ENCODE data around the gene PRKCD.
"Not testable (repeated sequence)": the region's sequence is repeated elsewhere in the genome, so short reads cannot be mapped to it uniquely, and the experiment has no call there.

The PRKCD gene

DNA sequence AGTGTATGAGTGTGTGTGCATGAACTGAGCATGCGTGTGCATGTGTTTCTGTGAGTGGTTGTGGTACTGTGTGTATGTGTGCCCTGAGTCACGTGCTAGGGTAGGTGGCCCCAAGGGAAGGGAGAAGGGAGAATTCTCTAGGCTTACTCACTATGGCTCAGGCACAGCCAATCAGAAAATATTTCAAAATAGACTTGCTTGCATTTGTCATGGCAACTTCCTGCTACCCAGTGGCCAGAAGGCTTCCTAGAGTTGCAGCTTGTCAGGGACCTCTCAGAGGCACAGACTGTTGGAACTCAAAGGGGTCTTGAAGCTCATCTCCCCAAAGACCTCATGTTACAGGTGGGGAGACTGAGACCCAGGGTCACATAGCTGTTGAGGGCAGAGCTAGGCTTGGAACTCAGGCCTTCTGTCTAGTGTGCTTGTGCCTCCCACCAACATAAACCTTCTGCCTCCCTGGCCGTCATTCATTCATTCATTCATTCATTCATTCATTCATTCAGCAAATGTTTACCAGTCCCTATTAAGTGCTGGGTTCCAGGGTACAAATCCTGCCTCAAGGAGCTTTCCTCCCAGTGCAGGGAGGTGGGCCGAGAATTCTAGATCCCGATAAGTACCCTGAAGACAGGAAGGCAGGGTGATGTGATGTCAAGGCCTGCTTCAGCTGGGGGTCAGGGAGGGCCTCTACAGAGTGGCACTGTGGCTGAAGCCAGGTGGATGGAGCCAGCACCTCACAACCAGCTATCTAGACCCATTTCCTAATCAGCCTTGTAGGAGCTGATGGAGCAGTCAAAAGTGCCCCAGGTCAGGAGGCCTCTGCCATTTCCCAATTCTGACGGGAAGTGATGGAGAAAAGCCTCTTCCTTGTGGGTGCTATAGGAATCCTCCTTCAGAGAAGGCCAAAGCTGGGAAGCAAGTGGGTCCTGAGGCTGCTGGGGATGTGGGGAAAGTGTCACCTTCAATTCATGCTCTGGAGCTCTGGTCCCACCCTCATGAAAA lies 19.9 kb upstream of the PRKCD start:
- no peak for DNase-seq

DNA sequence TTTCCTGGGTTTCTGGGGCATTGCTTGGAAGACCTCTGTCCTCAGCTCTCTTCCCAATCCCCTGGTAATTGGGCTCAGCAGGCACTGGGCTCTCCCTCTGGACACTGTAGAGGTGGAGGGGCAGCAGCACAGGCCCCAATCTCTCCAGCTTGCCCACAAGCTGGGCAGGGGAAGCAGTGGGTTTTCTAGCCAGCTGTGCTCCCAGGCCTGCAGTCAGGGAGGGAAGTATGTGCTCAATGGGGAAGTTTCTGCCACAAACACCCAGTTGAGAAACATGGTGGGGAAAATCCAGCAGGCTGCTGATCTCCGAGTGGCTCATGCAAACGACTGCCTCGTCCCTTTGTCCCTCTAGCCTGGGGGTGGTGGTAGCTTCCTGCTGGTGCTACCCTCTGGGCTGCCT lies 18.0 kb upstream of the PRKCD start:
- DNase-seq = no peak

DNA sequence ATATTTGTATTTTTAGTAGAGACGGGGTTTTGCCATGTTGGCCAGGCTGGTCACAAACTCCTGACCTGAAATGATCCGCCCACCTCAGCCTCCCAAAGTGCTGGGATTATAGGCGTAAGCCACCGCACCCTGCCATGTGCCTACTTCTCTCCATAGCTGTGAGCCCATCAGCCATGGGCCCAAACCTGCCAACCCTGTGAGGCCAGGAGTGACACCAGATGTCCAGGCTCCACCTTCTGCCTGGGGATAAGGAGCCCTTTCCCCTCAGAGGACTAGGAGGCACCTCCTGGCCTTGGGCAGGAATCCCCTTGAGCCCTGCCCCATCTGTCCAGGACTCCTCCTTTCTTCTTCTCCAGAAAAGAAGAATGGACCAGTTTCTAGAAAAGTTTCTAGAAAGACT lies 16.6 kb upstream of the PRKCD start:
- no peak for DNase-seq

DNA sequence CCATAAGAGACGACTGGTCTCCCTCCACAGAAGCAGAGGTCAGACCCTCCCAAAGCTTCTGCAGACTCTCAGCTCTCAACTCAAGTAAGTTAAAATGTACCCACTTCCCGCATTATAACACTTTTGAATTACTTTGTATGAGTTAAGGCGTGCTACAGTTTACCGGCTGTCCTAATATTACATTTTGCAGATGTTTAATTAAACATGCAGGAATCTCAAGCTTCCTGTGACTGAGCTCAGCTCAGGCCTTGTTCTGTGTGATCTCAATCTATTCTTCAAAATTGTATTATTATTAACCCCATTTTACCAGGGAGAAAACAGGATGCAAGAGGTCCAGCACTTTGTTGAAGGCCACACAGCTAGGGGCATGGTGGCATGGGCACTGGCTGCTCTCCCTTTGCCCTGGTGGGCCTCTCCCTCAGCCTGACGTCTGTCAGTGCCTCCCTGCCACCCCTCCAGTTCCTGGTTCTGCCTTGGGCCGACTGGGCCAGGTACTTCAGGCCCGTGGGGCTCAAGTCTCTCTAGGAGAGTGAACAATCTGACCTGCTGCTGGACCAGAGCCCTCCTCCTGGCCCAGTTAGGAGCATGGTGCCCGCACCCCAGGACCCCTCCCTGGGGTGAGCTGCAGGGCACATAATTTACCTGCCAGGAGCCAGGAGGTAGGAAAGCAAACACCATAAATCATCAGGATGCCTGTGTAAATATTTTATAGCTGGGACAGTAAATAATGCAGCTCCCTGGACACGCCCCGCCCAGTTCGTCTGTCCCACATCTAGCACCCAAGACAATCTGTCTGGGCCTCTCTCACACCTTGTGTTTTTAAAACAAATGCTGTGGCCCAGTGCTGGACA lies 15.9 kb upstream of the PRKCD start:
- no peak for DNase-seq

DNA sequence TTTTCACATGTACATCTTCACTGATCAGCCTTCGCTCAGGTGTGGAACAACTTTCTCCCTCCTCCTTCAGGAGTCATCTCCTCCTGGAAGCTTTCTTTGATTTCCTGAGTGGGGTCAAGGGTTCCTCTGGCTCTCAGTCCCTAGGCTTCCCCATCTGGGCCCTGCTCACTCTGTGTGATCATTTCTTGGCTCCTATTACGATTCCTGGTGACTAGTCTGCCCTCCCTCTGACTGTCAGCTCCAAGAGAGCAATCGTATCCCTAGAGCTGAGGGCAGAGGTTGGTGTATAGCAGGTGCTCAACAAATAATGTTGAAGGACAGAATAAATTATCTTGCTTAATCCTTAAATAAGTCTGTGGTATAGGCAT lies 15.3 kb upstream of the PRKCD start:
- no peak for DNase-seq

DNA sequence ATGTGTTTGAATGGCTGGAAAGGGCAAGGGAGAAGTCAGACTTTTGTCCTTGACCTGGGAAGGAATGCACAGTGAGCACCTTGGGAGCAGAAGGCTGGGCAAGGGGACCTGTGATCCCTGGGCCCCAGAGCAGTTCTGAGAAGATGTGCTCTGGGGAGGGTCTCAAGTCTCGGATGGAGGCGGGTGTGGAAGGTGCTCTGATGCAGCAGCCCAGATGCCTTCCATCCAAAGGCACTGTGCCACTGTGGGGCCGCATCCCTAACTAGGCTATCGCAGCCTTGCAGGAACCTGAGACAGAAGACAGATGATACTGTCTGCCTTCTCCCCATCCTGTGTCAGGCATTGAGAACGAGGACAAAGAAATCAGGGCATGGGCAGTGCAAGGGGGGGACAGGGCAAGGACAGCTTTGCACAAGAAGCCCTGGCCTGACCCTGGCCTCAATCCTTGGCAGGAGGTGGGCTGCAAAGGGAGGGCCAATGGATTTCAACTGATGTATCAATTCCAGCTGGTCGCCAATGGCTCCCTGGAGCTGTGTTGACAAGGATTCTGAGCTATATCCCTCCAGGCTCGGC lies 14.6 kb upstream of the PRKCD start:
- no peak for DNase-seq

DNA sequence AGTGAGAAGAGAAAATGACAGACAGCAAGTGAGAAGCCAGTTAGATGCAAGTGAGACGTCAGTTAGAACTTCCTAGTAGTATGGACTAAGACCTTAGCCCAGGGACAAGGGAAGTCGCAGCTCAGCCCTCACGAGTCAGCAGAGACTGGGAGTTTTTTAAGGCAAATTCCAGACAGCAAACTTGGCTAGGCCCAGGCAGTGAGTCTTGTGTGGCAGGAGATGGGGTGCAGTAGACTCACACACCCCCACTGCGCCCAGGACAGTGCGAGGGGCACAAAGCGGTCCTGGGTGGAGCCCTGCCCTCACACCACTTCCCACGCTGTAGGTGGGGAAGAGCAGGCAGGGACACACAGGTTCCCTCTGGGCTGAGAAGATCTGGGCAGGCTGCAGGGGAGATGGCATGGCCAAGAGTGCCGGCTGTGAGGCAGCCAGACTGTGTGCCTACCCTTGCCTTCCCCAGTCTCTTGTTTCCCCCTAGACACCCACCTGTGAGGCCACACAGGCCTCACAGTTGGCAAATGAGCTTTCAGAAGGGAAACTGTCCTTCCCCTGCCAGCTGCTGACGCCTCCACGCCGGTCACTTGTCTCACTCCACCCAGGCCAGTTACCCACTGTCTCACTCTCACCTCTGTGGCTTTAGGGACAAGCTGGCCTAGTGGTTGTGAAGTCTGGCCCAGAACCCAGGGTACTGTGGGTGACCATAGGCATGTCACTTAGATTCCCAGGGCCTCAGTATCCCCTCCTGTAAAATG lies 13.7 kb upstream of the PRKCD start:
- DNase-seq = no peak

DNA sequence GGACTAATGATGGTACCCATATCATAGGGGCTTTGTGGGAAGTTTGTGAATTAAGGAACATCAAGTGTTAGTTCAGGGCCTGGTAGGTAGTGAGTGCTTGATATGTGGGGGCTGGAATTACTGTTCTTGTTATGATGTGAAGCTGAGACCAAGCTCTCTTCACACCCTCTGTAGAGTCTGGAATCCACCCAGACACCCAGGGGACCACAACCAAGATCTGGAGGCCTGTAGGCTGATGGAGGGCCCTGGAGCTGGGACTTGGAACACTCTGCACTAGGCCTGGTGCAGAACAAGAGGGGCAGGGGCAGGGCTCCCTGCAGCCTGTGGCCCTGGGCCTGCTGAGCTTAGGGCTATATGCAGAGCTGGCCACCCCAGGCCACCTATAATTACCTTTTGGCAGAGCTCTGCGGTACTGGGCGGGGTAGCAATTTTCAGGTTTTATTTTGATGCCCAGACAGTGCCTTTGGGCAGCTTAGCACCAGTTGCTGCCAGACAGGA lies 13.1 kb upstream of the PRKCD start:
- DNase-seq = no peak

DNA sequence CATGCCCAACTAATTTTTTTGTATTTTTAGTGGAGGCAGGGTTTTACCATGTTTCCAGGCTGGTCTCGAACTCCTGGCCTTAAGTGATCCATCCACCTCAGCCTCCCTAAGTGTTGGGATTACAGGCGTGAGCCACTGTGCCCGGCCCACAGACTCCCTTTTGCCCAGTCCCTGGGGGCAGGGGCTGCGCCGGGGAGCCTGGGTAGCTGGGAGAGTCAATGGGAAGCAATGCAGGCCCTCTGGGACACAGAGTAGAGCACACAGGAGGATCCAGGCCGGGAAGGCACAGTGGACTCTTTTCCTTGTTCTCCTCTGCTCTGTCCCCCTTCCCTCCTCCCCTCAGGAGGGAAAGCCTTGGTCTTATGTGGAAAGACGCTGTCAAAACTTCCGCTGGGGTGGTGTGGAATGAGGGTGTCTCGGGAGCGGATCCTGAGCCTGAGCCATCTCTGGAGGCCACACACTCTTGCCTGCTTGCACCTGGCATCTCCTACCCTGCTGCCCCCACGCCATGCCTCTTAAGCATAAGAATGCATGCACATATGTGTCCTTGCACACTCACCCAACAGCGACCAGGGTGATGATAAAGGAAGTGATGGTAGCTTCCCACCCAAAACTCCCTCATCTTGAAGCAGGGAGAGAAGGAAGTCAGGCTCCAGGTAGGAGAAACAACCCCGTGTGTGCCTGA lies 11.9 kb upstream of the PRKCD start:
- no peak for DNase-seq

DNA sequence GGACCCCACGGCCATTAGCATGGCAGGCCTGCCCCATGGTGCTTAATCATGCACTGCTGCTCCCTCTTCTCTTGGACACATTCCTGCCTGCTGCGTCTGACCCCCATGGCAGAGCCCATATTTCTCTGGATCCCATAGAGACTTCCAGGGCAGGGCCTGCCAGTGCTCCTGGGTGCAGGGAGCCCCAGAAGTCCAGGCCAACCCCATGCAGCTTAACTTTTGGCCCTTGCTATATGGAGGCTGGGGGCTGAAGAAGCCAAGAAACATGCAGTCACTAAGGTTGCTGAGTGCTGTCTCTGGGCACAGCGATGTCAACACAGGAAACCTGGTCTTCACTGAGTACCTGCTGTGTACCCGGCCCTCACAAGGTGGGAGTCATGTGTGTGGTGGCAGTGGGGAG lies 11.3 kb upstream of the PRKCD start:
- DNase-seq = no peak

DNA sequence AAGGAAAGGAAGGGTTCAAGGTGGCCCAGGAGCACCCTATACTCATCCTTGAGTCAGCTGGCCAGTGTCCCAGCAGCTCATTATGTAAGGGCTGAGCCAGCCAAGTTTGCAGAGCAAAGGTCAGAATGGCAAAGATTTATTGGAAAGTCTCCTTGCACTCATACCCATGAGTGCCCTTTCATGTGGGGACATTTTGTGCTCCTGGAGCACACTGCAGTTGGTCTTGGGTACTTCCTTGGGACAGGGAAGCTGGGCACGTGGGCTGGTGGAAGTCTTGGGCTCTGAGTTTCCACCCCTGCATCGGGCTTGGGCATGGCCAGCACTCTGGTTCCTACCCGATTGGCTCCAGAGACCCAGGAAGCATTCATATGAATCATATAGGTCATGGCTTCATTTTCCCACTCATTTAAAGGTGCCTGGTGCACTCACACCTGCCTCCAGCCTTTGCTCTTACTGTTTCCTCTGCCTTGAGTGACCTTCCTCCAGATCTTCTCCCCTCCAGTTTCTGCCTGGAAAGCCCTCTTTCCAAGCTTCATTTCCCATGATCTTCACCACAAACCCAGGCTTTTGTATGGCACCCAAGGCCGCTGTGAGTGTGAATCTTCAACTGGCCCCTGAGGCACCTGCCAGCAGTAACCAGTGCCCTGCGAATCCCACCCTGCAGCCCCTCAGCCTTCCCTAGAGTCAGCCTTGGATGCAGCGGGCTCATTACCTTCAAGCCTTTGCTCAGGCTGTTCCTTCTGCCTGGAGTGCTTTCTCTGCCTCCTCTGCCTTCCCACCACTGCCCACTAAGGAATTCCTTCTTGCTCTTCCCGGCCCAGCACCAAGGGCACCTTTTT lies 10.5 kb upstream of the PRKCD start:
- no peak for DNase-seq

DNA sequence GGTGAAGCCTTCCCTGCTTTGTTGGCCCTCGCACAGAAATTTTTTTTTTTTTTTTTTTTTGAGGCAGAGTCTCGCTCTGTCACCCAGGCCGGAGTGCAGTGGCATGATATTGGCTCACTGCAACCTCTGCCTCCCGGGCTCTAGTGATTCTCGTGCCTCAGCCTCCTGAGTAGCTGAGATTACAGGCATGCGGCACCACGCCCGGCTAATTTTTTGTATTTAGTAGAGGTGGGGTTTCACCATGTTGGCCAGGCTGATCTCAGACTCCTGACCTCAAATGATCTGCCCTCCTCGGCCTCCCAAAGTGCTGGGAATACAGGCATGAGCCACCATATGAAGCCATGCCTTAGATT lies 9.9 kb upstream of the PRKCD start:
- DNase-seq = not testable (repeated sequence)

DNA sequence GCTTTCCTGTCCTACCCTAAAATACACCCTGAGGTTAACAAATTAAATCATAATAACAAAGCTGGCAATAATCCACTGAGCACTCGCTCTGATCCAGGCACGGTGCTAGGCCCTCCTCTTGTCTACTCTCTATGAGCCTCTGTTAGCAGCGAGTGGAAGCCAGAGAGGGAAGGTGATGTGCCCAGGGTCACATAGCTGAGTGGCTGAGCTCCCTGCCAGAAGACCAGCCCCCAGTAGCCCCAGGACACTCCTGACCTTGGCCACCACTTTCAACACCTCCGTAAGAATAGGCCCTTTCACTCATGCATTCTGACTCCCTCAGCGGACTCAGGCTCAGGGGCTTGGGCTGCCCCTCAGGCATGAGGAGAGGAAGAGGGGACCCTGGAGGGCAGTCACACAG lies 9.5 kb upstream of the PRKCD start:
- no peak for DNase-seq

DNA sequence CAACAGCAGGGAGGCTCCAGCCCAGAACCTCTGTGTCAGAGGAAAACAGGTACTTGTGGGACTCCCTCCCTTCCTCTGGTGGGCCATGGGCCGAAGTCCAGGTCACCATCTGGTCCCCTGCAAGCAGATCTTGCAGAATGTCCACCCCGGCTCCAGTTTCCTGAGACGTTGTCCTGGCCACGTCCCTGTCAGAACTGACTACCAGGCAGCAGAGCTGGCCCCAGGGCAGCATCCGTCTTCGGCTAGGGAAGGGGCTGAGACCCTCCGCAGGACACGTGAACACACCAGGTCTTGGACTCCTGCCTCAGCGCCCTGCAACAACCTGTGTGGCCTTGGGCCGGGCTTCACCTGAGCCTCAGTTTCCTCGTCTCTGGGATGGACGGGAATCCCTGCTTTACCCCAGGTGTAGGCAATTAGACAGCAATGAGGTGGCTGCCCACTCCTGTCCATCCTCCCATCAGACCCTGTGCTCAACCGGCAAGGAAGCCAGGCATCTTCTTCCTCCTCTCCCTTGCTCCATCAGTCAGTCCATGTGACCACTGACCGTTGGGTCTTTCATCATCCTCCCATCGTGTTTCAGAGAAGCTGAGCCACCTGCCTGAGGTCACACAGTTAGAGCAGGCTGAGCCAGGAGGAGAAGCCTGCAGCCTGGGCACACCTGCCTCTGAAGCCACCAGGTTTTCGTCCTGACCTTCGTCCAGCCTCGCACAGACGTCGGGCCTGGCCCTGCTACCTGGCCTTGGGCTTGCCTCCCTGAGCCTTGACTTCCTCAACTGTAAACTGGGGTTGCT lies 8.9 kb upstream of the PRKCD start:
- DNase-seq = no peak

DNA sequence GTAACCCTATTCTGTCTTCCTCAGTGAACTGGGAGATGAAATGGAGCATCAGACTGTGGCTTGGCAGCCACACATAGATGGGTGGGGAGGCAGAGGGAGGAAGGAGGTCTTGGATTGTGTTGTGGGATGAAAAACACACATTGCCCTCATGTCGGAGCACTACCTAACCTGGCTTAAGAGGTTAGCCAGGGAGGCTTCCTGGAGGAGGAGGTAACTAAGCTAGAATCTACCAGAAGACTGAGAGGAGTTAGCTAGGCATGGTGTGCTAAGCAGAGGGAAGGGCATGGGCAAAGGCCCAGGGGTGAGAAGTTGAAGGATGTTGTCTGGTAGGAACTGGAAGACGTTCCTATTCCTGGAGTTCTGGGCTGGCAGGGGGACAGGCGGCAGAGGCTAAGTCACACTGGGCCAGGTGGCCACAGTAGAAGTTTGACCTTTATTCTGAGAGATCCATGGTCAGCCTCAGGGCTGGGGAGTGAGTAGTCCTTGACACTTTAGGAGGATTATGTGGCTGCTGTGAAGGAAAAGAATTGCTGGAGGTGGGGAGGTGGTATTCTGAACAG lies 7.7 kb upstream of the PRKCD start:
- DNase-seq = no peak

DNA sequence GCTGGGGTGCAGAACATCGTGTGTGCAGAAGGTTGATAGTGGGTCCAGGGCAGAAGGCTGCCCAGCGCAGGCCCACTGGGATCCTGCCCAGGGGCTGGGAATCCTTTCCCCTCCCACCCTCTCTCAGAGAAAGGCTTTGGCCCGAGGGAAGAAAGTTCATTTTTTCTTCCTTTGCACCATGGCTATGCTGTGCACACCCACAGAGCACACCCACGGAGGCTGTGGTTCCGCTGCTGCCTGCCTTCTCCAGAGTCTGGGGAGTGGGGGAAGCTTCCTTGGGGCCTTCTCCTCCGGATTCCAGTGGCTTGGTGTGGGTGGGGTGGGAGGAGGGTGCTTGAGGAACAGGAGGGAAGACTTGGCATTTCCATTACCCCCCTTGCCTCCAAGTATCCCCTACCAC lies 7.0 kb upstream of the PRKCD start:
- DNase-seq = no peak

DNA sequence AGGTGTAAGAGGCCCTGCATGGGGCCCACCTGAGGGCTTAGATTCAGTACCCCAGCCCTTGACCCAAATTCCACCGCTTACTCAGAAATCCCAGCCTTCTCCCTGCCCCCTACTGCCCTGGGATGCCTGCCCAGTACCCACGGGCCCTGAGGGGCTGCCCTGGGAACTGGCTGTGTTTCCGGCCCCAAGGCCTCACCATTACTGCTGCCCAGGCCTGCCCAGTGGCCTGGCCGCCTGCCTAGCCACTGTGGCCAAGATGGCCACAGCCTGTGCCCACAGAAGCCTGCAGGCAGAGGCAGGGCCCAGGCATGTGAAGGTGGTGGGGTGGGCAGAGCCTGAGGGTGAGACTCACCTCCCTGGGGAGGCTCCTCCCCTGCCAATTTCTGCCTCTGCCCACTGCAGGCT lies 6.1 kb upstream of the PRKCD start:
- DNase-seq = no peak

DNA sequence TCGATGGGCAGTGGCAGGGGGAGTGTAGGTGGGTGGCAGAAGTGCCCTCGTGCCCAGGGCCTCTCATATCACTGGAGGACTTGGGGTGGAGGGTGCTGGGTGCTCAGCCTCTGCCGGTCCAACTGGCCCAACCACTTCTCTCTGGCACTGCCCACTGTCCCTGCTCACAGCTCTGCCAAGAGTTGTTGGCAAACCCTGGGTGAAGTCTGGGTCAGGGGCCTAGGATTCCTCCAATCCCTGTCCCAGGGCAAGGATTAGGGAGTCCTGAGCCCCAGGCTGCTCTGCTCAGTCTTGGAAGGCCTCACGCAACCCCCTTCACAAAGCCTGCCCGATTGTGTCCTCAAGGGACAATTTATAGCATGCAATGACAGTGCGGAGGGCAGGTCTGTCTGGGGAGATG lies 5.2 kb upstream of the PRKCD start:
- no peak for DNase-seq

DNA sequence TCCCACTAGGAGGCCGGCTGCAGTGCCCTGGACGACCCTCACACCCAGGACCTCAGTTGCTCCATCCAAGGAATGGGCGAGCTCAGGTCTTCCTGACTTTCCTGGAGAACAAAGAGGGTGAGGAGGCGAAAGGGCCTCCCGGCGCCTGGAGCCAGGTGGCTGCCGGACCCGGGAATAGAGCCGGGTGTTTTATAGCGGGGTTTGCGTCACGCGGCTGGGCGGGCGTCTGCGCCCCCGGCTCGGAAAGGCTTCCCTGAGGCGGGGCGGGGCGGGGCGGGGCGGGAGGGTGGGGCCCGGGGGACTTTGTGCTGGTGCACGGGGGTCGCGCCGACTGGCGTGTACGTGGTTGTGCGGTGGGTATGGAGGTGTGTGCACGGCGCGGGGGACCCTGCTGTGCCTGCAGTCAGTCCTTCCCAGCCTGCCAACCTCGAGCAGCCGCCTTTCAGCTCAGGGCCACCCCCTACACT lies 4.6 kb upstream of the PRKCD start:
- no peak for DNase-seq

Data from activated gamma-delta T cell (primary cell).